Caco-2 (cell line): ENCODE measurements around the gene BEST1. TPM values are rescaled to one million over a fixed set of nuclear protein-coding genes. Genes with fewer than 3 reads are reported as not detected.
A peak's percentile ranks its signal among the peaks of the same experiment; 100 is the strongest.

ENCODE experiments used
- BruUV-seq: library from RNA; stranded (reverse); fragments of 400-500 nt; replicated peaks from 2 replicates; lab custom pipeline; 2021; lab: Mats Ljungman, UMichigan
- CTCF ChIA-PET: fragments of 300-600 bp; sonication (Branson Sonifier 250); formaldehyde crosslinking; loops from one replicate; lab custom pipeline; 2022; ENCODE audit warnings: antibody characterized with exemption; lab: Charles Lee
- POLR2A ChIA-PET: fragments of 300-600 bp; sonication (Branson Sonifier 250); formaldehyde crosslinking; loops from one replicate; lab custom pipeline; 2022; ENCODE audit warnings: antibody characterized with exemption; lab: Charles Lee
- DNase-seq, 2 experiments: peaks; one replicate each; pipeline versions ENCODE4 v3.0.0 to v3.0.0-alpha.2; 2020 to 2022
- H3K27me3 ChIP-seq: replicated peaks from 2 replicates; pipeline ENCODE4 v1.6.0; 2011; ENCODE audit warnings: low read length; ENCODE audit not compliant: control insufficient read depth, insufficient read depth
- H3K36me3 ChIP-seq: 2 replicates; pipeline ENCODE4 v1.5.1; 2011; ENCODE audit warnings: low read length; ENCODE audit not compliant: control insufficient read depth, insufficient read depth
- H3K4me1 ChIP-seq: fragments of 250-450 bp; sonication (Bioruptor Pico); 2 replicates; pipeline ENCODE4 v1.5.1; 2020; ENCODE audit warnings: mild to moderate bottlenecking
- H3K4me3 ChIP-seq: 2 replicates; pipeline ENCODE4 v1.5.1; 2011; ENCODE audit warnings: low read depth, mild to moderate bottlenecking, control low read depth, low read length
- H3K9me3 ChIP-seq: fragments of 250-450 bp; sonication (Bioruptor Pico); 2 replicates; pipeline ENCODE4 v1.5.1; 2020; ENCODE audit warnings: mild to moderate bottlenecking, moderate library complexity
- H3K27ac Mint-ChIP-seq: one replicate; pipeline ENCODE4 v1.8.0; 2022; ENCODE audit warnings: mixed read lengths; ENCODE audit not compliant: unreplicated experiment
- H3K27me3 Mint-ChIP-seq: one replicate; pipeline ENCODE4 v1.8.0; 2022; ENCODE audit warnings: mixed read lengths; ENCODE audit not compliant: insufficient read depth, unreplicated experiment
- H3K36me3 Mint-ChIP-seq: one replicate; pipeline ENCODE4 v1.8.0; 2022; ENCODE audit warnings: mild to moderate bottlenecking, mixed read lengths; ENCODE audit not compliant: insufficient read depth, unreplicated experiment
- H3K4me1 Mint-ChIP-seq: one replicate; pipeline ENCODE4 v1.8.0; 2022; ENCODE audit warnings: low read depth, mixed read lengths; ENCODE audit not compliant: unreplicated experiment
- H3K4me3 Mint-ChIP-seq: one replicate; pipeline ENCODE4 v1.8.0; 2022; ENCODE audit warnings: mild to moderate bottlenecking, moderate library complexity, mixed read lengths; ENCODE audit not compliant: unreplicated experiment
- H3K9me3 Mint-ChIP-seq: one replicate; pipeline ENCODE4 v1.8.0; 2022; ENCODE audit warnings: mixed read lengths; ENCODE audit not compliant: unreplicated experiment
- intact Hi-C: fragments of 100-400 bp; cut with micrococcal nuclease; formaldehyde crosslinking; loops from one replicate; pipeline ENCODE4 v1.10.0; 2022; ENCODE audit not compliant: unreplicated experiment
- total RNA-seq: library from RNA; stranded (reverse); gene quantifications from 2 replicates; pipeline ENCODE4 v1.2.3, GENCODE V29; 2022
- TF ChIP-seq, protein P1 (sequence below), 2 experiments: fragments of 200-600 bp in 1 of 2; IDR thresholded peaks; 1 replicate in 1 of 2; 2 replicates in 1 of 2; pipeline versions ENCODE4 v1.5.1 to v1.8.0; 2011 to 2022; ENCODE audit warnings: antibody characterized with exemption in 1 of 2, control low read depth in 1 of 2, inconsistent platforms in 1 of 2, low read depth in 1 of 2, low read length in 1 of 2, mild to moderate bottlenecking in 1 of 2, moderate library complexity in 1 of 2; ENCODE audit not compliant: insufficient read depth in 1 of 2, severe bottlenecking in 1 of 2, unreplicated experiment in 1 of 2

Gene BEST1
- total RNA-seq, 1 experiment from 2014 or later: 6.7 TPM

DNA sequence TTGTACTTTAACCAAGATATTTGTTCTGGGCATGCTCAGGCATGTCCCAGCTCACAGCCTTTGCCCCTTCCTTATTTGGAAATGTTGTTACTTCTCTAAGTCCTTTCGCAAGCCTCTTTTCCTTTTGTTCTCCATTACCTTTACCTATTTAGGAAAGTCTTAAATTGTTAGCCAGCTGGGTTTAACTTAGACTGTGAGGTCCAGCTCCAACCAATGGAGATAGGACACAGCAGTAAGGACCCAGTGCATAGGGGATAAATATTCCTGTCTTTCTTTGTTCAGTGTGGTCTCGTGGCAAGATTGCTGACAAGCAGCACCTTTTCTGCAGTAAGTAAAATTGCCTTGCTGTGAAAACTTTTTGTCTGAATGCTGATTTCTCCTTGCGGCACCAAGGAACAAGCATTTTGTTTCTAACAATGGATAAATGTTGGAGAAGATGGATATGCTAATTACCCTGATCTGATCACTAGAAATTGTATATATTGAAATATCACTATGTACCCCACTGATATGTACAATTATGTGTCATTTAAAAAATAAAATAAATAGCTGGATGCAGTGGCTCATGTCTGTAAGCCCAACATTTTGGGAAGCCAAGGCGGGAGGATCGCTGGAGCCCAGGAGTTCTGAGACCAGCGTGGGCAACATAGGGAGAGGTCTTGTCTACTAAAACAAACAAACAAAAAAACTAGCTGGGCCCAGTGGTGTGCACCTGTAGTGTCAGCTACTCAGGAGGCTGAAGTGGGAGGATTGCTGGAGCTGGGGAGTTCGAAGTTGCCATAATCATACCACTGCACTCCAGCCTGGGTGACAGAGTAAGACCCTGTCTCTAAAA lies 49.2 kb downstream of the BEST1 start:
- H3K4me1 Mint-ChIP-seq: peaks cover 7% of the 10 kb centered on the region
- H3K36me3 Mint-ChIP-seq: peaks cover 10% of the 10 kb centered on the region
- no peaks in the 10 kb centered on the region for H3K27me3 Mint-ChIP-seq
- ChIA-PET POLR2A (interaction anchor here (0.6 kb wide), 1 partner anchor 32 kb away, joined by 3 read pairs; the partner anchor contains the start of gene FTH1), CTCF (no interaction called here)
- H3K9me3 ChIP-seq: peaks cover 17% of the 10 kb centered on the region
- H3K36me3 ChIP-seq: no peaks in the 10 kb centered on the region; the same call in 1 of the 2 replicates
- peak in 1 of 2 experiments; percentile 31 for DNase-seq
- no peak overlapping the region for H3K4me3 Mint-ChIP-seq
- no TSS peak for BruUV-seq
- H3K9me3 Mint-ChIP-seq: peaks cover 19% of the 10 kb centered on the region
- no peaks in the 10 kb centered on the region for H3K4me1 ChIP-seq
- H3K27ac Mint-ChIP-seq: no peak overlapping the region
- no peak overlapping the region for H3K4me3 ChIP-seq
- TF ChIP-seq, protein P1, sequence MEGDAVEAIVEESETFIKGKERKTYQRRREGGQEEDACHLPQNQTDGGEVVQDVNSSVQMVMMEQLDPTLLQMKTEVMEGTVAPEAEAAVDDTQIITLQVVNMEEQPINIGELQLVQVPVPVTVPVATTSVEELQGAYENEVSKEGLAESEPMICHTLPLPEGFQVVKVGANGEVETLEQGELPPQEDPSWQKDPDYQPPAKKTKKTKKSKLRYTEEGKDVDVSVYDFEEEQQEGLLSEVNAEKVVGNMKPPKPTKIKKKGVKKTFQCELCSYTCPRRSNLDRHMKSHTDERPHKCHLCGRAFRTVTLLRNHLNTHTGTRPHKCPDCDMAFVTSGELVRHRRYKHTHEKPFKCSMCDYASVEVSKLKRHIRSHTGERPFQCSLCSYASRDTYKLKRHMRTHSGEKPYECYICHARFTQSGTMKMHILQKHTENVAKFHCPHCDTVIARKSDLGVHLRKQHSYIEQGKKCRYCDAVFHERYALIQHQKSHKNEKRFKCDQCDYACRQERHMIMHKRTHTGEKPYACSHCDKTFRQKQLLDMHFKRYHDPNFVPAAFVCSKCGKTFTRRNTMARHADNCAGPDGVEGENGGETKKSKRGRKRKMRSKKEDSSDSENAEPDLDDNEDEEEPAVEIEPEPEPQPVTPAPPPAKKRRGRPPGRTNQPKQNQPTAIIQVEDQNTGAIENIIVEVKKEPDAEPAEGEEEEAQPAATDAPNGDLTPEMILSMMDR (IDR thresholded peaks at IDR 0.05; ENCODE audit: insufficient read depth in 1 of 2, low read depth in 1 of 2, low read length in 1 of 2, severe bottlenecking in 1 of 2, unreplicated experiment in 1 of 2): no peak
- intact Hi-C loops: no loop called here
- no peaks in the 10 kb centered on the region for H3K27me3 ChIP-seq

DNA sequence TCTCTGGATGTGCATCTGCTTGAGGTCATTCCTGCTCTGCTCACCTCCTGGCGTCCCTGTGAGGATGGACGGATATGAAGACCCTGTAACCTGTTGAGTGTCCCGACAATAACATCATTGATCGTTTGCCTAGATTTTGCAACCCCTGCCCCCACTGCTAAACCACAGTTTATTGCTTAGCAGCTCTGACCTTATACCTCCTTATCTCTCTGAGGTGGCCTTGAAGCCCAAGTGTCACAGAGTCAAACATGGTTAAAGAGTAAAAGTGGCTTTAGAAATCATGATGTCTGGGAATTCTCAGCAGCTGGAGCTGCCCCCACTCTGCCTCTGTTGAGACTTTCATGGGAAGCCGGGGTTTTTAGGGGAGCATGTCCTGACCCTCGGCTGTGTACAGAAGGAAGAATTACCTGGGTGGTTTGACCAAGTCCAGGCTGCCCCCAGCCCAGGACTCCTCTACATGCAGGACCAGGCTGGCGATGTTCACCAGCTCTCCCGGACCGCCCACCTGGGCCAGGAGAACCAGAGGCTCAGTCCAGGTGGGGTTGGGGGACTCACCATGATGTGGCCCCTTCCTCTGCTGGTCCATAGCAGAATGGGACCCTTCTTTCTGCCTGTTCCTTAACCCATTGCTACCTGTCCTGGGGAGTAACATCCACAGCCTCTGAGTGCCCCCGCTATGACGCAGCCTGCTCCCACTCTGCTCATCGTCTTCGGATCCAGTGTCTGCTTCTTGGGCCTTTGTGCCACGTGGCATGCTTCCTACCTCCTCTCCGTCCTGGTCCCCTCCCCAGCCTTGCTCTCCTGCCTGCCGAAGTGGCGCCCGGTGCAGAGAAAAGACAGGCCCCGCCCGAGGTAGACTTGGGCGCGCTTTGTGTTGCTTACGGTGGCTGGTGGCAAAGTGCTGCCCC lies 50.6 kb downstream of the BEST1 start:
- no peak for DNase-seq
- Mint-ChIP-seq H3K4me3 (no peak overlapping the region), H3K4me1 (no peaks in the 10 kb centered on the region), H3K36me3 (peaks cover 10% of the 10 kb centered on the region), H3K27ac (no peak overlapping the region), H3K9me3 (peaks cover 19% of the 10 kb centered on the region), H3K27me3 (no peaks in the 10 kb centered on the region)
- H3K9me3 ChIP-seq: peaks cover 17% of the 10 kb centered on the region
- TF ChIP-seq, protein P1 (IDR thresholded peaks at IDR 0.05; ENCODE audit: insufficient read depth in 1 of 2, low read depth in 1 of 2, low read length in 1 of 2, severe bottlenecking in 1 of 2, unreplicated experiment in 1 of 2): no peak
- H3K36me3 ChIP-seq: no peaks in the 10 kb centered on the region; the same call in 1 of the 2 replicates
- H3K4me1 ChIP-seq: no peaks in the 10 kb centered on the region
- ChIA-PET POLR2A (no interaction called here), CTCF (no interaction called here)
- intact Hi-C loops: no loop called here
- H3K27me3 ChIP-seq: no peaks in the 10 kb centered on the region
- H3K4me3 ChIP-seq: no peak overlapping the region
- no TSS peak for BruUV-seq
